Measurements from ENCODE around the gene EPN3. TPM values are rescaled to one million over a fixed set of nuclear protein-coding genes. Genes with fewer than 3 reads are reported as not detected.

The EPN3 gene
- total and polyA plus RNA-seq, 2 experiments from 2014 or later = 2.7 to 11.5 TPM

- Histone ChIP-seq H3K4me3 (no peak overlapping the region), H3K4me1 (ENCODE audit: insufficient read depth) (no peaks in the 10 kb centered on the region), H3K9me2 (replicated peaks; ENCODE audit: insufficient read depth) (no peaks in the 10 kb centered on the region), H2AFZ (no peak overlapping the region), H3K27ac (no peak overlapping the region), H4K20me1 (ENCODE audit: insufficient read depth, poor library complexity, severe bottlenecking) (no peaks in the 10 kb centered on the region), H3K36me3 (replicated peaks; ENCODE audit: insufficient read depth, low read depth) (no peaks in the 10 kb centered on the region), H3K79me2 (no peaks in the 10 kb centered on the region), H3K27me3 (no peaks in the 10 kb centered on the region), H3K4me2 (no peak overlapping the region), H3K9me3 (ENCODE audit: low read depth) (no peaks in the 10 kb centered on the region)
- no peak for DNase-seq (ENCODE audit: low spot score)
- 87% methylated on average over 8 of the region's 9 CpGs for WGBS (ENCODE audit: low lambda C conversion rate, missing lambda C conversion rate)
- TF ChIP-seq EZH2phosphoT487 (IDR thresholded peaks at IDR 0.05; ENCODE audit: low read depth, severe bottlenecking, unreplicated experiment) (no peak), CTCF (IDR thresholded peaks at IDR 0.05; ENCODE audit: poor library complexity) (no peak), EZH2 (IDR thresholded peaks at IDR 0.05; ENCODE audit: borderline replicate concordance) (no peak)
Measured at GRCh38 chr17:50580646-50581045, 48.1 kb downstream of the EPN3 start.

DNA sequence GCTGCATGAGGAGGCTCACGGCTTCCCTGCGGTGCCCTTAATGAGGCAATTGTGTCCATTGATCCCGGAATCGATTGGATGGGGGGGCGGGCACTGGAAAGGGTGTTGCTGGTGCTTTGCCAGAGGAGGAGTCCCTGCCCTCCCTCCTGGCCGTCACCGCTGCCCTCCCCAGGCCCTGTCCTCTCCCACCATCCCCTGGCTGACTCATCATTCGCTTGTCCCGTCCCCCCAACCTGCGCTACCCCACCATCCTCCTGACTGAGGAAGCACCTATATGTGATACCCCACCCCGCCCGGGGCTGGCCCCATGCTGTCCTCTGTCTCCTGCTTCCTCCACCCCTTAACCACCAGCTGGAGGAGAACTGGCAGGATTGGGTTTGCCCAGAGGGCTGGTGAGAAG, 48.8 kb downstream of the EPN3 start:
- Histone ChIP-seq H3K4me3 (no peak overlapping the region), H3K27me3 (no peaks in the 10 kb centered on the region), H3K36me3 (replicated peaks; ENCODE audit: insufficient read depth, low read depth) (no peaks in the 10 kb centered on the region), H4K20me1 (ENCODE audit: insufficient read depth, poor library complexity, severe bottlenecking) (no peaks in the 10 kb centered on the region), H3K9me3 (ENCODE audit: low read depth) (no peaks in the 10 kb centered on the region), H3K79me2 (no peaks in the 10 kb centered on the region), H3K9me2 (replicated peaks; ENCODE audit: insufficient read depth) (no peaks in the 10 kb centered on the region), H3K27ac (no peak overlapping the region), H3K4me1 (ENCODE audit: insufficient read depth) (no peaks in the 10 kb centered on the region), H3K4me2 (no peak overlapping the region), H2AFZ (no peak overlapping the region)
- TF ChIP-seq EZH2phosphoT487 (IDR thresholded peaks at IDR 0.05; ENCODE audit: low read depth, severe bottlenecking, unreplicated experiment) (no peak), EZH2 (IDR thresholded peaks at IDR 0.05; ENCODE audit: borderline replicate concordance) (no peak), CTCF (IDR thresholded peaks at IDR 0.05; ENCODE audit: poor library complexity) (no peak)
- no peak for DNase-seq (ENCODE audit: low spot score)
- 90% methylated on average over 8 of the region's 12 CpGs for WGBS (ENCODE audit: low lambda C conversion rate, missing lambda C conversion rate)

- H3K4me1 ChIP-seq (ENCODE audit: insufficient read depth) = no peaks in the 10 kb centered on the region
- no peaks in the 10 kb centered on the region for H4K20me1 ChIP-seq (ENCODE audit: insufficient read depth, poor library complexity, severe bottlenecking)
- no peak overlapping the region for H3K27ac ChIP-seq
- no peaks in the 10 kb centered on the region for H3K27me3 ChIP-seq
- no peaks in the 10 kb centered on the region for H3K36me3 ChIP-seq (replicated peaks; ENCODE audit: insufficient read depth, low read depth)
- H3K9me2 ChIP-seq (replicated peaks; ENCODE audit: insufficient read depth) = no peaks in the 10 kb centered on the region
- DNase-seq (ENCODE audit: low spot score) = no peak
- 85% methylated on average over 2 of the region's 2 CpGs for WGBS (ENCODE audit: low lambda C conversion rate, missing lambda C conversion rate)
- no peak for TF ChIP-seq EZH2 (IDR thresholded peaks at IDR 0.05; ENCODE audit: borderline replicate concordance)
- no peak for TF ChIP-seq EZH2phosphoT487 (IDR thresholded peaks at IDR 0.05; ENCODE audit: low read depth, severe bottlenecking, unreplicated experiment)
- no peak for TF ChIP-seq CTCF (IDR thresholded peaks at IDR 0.05; ENCODE audit: poor library complexity)
- no peak overlapping the region for H2AFZ ChIP-seq
- H3K4me2 ChIP-seq = no peak overlapping the region
- no peaks in the 10 kb centered on the region for H3K79me2 ChIP-seq
- H3K4me3 ChIP-seq = no peak overlapping the region
- H3K9me3 ChIP-seq (ENCODE audit: low read depth) = no peaks in the 10 kb centered on the region
Measured at GRCh38 chr17:50582741-50583140, 50.2 kb downstream of the EPN3 start.

DNA sequence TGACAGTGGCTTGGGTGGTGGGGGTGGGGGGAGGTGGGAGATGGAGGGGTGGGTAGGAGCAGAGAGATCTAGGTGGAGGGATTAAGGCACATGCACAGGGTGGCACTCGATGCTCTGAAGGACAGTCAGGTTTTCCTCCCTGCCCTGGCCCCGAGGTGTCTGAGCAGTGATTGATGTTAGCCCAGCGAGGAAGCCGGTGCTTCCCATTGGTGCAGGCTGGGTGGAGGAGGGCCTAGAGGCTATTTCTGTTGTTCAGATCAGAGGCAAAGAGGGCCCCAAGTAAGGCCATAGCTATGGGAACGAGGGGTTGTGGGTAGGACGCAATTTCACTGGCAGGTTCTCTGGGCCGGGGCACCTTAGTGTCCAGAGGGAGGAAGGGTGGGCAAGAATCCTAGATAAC, 51.1 kb downstream of the EPN3 start:
- no peaks in the 10 kb centered on the region for H3K9me3 ChIP-seq (ENCODE audit: low read depth)

More for the DNA sequence above, 51.1 kb downstream of the EPN3 start:
- no peak overlapping the region for H2AFZ ChIP-seq
- no peak overlapping the region for H3K4me3 ChIP-seq
- H3K4me1 ChIP-seq (ENCODE audit: insufficient read depth) = peaks cover 5% of the 10 kb centered on the region
- H3K27me3 ChIP-seq = no peaks in the 10 kb centered on the region
- no peak for TF ChIP-seq EZH2phosphoT487 (IDR thresholded peaks at IDR 0.05; ENCODE audit: low read depth, severe bottlenecking, unreplicated experiment)
- TF ChIP-seq CTCF (IDR thresholded peaks at IDR 0.05; ENCODE audit: poor library complexity) = no peak
- TF ChIP-seq EZH2 (IDR thresholded peaks at IDR 0.05; ENCODE audit: borderline replicate concordance) = no peak
- H3K9me2 ChIP-seq (replicated peaks; ENCODE audit: insufficient read depth) = no peaks in the 10 kb centered on the region
- no peaks in the 10 kb centered on the region for H4K20me1 ChIP-seq (ENCODE audit: insufficient read depth, poor library complexity, severe bottlenecking)
- no peak overlapping the region for H3K27ac ChIP-seq
- no peak overlapping the region for H3K4me2 ChIP-seq
- no peaks in the 10 kb centered on the region for H3K36me3 ChIP-seq (replicated peaks; ENCODE audit: insufficient read depth, low read depth)
- DNase-seq (ENCODE audit: low spot score) = no peak
- no peaks in the 10 kb centered on the region for H3K79me2 ChIP-seq
- WGBS (ENCODE audit: low lambda C conversion rate, missing lambda C conversion rate) = 71% methylated on average over 7 of the region's 7 CpGs
